ENCODE measurements around the gene NAP1L5. TPM values are rescaled to one million over a fixed set of nuclear protein-coding genes. Genes with fewer than 3 reads are reported as not detected.

The NAP1L5 gene
- total RNA-seq, 4 donors from 2014 or later: 4.0 to 13.6 (median 10.3) TPM

DNA sequence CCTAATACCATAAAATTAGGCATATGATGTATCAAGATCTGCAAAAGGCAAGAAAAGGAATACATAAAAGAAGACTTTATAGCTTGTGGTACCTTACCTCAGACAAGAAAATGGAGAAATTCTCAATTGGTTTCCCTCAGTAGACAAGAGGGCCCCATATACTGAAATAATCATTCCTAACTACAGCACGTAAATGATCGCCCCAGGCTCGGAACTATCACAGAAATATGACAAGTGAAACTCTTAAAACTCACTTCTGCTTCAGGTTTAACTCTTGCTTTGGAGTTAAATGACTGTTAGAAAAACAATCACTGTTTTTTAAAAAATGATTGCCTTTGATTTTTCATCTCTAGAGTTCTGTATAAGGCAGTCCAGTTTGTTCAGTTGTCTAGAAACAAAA is 38.6 kb upstream of the NAP1L5 start:
- peaks cover 15 to 66% (median 20%) of the 10 kb centered on the region in 3 donors for H3K4me1 ChIP-seq
- H3K27ac ChIP-seq: peak overlapping the region; percentile 34 to 77 (median 70)
- 51 to 92% methylated on average over 2 to 3 of the region's 3 CpGs for WGBS, 2 donors (ENCODE audit: low coverage in 1 of 2)

DNA sequence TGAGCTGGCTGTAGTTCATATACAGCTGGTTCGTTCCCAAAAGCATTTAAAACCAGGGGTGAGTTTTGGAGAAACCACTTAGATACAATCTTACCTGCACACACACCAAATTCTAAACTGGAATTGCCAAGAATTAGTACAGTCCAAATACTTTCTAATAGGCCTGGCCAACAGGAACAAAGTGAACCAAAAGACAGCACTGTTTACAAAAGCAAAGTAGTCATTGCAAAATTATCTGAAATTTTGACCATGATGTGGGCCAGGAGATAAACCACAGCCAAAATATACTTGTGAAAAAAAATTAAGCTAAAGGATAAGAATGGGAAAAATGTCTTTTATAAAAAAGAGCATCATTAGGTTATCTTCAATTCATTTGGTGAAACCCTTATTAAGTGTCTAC is 37.9 kb upstream of the NAP1L5 start:
- peaks cover 15 to 60% (median 20%) of the 10 kb centered on the region in 3 donors for H3K4me1 ChIP-seq
- no peaks in the 10 kb centered on the region for H3K9me3 ChIP-seq
- 13% methylated on average over 1 of the region's 1 CpG; no CpG with 5 or more reads in 1 of the 2 donors for WGBS, 2 donors (ENCODE audit: low coverage in 1 of 2)
- H3K4me3 ChIP-seq: no peak overlapping the region
- H3K36me3 ChIP-seq: peaks cover 0 to 35% of the 10 kb centered on the region in 2 donors
- peak; percentile 63 for ATAC-seq
- H3K27ac ChIP-seq: peak overlapping the region; percentile 34 to 77 (median 70)
- no peaks in the 10 kb centered on the region for H3K27me3 ChIP-seq
- no peak for TF ChIP-seq POLR2A (IDR thresholded peaks at IDR 0.05)
- no peak for TF ChIP-seq EP300 (IDR thresholded peaks at IDR 0.05)
- peak; percentile 76 for TF ChIP-seq POLR2AphosphoS5 (IDR thresholded peaks at IDR 0.05)

More for the DNA sequence above, 38.6 kb upstream of the NAP1L5 start:
- TF ChIP-seq, protein P1, sequence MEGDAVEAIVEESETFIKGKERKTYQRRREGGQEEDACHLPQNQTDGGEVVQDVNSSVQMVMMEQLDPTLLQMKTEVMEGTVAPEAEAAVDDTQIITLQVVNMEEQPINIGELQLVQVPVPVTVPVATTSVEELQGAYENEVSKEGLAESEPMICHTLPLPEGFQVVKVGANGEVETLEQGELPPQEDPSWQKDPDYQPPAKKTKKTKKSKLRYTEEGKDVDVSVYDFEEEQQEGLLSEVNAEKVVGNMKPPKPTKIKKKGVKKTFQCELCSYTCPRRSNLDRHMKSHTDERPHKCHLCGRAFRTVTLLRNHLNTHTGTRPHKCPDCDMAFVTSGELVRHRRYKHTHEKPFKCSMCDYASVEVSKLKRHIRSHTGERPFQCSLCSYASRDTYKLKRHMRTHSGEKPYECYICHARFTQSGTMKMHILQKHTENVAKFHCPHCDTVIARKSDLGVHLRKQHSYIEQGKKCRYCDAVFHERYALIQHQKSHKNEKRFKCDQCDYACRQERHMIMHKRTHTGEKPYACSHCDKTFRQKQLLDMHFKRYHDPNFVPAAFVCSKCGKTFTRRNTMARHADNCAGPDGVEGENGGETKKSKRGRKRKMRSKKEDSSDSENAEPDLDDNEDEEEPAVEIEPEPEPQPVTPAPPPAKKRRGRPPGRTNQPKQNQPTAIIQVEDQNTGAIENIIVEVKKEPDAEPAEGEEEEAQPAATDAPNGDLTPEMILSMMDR (IDR thresholded peaks at IDR 0.05): no peak
- TF ChIP-seq POLR2AphosphoS5 (IDR thresholded peaks at IDR 0.05) (no peak), EP300 (IDR thresholded peaks at IDR 0.05) (no peak), POLR2A (IDR thresholded peaks at IDR 0.05) (no peak)
- Histone ChIP-seq H3K36me3 (peaks cover 0 to 28% of the 10 kb centered on the region in 2 donors), H3K9me3 (no peaks in the 10 kb centered on the region), H3K27me3 (no peaks in the 10 kb centered on the region), H3K4me3 (no peak overlapping the region)
- no peak for ATAC-seq

DNA sequence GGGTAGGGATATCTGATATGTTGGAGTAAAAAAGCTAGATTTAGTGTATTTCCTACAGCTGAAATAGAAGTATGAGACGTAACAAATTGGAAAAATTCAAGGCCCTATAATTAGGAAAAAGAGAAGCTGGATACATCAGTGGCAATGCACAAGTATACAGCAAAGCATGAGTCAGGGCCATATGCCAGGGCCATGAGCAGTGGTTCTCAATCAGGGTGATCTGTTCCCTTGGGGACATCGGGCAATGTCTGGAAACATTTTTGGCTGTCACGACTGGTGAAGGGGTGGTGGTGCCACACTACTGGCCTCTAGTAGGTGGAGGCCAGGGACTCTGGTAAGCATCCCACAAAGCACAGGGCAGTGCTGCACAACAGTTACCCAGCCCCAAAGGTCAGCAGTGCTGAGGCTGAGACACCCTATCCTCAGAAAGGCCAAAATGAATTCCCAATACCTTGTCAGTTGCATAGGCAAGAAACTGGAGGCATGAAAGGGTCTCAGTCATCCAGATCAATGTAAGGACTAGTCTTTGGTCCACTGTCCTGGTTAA is 36.8 kb upstream of the NAP1L5 start:
- no peak for TF ChIP-seq EP300 (IDR thresholded peaks at IDR 0.05)
- no peak for TF ChIP-seq POLR2AphosphoS5 (IDR thresholded peaks at IDR 0.05)
- TF ChIP-seq, protein P1 (IDR thresholded peaks at IDR 0.05): no peak
- TF ChIP-seq POLR2A (IDR thresholded peaks at IDR 0.05): no peak
- ATAC-seq: no peak
- Histone ChIP-seq H3K4me1 (peaks cover 13 to 51% (median 15%) of the 10 kb centered on the region in 3 donors), H3K36me3 (peaks cover 0 to 46% of the 10 kb centered on the region in 2 donors), H3K27ac (peak overlapping the region in 3 of 4 donors; percentile 34 to 77 (median 74)), H3K27me3 (no peaks in the 10 kb centered on the region), H3K9me3 (no peaks in the 10 kb centered on the region), H3K4me3 (no peak overlapping the region)
- WGBS, 2 donors (ENCODE audit: low coverage in 1 of 2): 0 to 88% methylated on average over 1 to 3 of the region's 3 CpGs

DNA sequence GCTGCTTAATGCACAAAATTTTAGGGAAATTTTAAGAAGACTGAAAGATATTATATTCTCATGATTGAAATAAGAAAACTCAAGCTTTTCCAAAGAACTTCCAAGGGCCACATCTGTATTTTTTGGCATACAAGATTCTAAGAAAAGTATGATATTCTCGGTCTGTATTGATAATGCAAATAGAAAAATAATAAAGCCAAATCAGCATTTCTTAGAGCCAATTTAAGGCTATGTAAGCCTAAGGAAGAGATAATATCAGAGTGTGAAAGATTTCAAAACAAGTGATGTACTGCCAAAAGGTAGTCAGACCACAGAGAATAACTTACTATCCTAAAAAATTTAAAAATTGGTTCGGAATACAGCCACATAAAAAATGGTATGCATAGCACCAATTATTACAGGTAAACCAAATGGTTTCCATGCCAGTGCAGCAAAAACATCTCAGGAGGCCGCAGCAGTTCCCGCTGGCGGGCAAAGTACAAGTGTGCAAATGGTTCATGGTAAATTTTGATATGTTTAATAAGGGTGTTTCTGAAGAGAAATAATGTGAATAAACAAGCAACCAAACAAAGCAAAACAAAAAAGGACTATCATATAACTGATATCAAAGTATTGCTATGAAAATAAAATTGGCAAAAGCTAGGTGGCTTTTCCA is 35.2 kb upstream of the NAP1L5 start:
- H3K4me1 ChIP-seq: peaks cover 6 to 43% (median 12%) of the 10 kb centered on the region in 3 donors
- 93 to 94% methylated on average over 5 of the region's 5 CpGs for WGBS, 2 donors (ENCODE audit: low coverage in 1 of 2)
- ATAC-seq: no peak
- H3K36me3 ChIP-seq: peaks cover 0 to 51% of the 10 kb centered on the region in 2 donors
- no peak overlapping the region for H3K27ac ChIP-seq
- H3K4me3 ChIP-seq: no peak overlapping the region
- H3K9me3 ChIP-seq: no peaks in the 10 kb centered on the region
- H3K27me3 ChIP-seq: no peaks in the 10 kb centered on the region
- no peak for TF ChIP-seq POLR2A (IDR thresholded peaks at IDR 0.05)
- TF ChIP-seq POLR2AphosphoS5 (IDR thresholded peaks at IDR 0.05): no peak
- TF ChIP-seq EP300 (IDR thresholded peaks at IDR 0.05): no peak
- TF ChIP-seq, protein P1 (IDR thresholded peaks at IDR 0.05): no peak

DNA sequence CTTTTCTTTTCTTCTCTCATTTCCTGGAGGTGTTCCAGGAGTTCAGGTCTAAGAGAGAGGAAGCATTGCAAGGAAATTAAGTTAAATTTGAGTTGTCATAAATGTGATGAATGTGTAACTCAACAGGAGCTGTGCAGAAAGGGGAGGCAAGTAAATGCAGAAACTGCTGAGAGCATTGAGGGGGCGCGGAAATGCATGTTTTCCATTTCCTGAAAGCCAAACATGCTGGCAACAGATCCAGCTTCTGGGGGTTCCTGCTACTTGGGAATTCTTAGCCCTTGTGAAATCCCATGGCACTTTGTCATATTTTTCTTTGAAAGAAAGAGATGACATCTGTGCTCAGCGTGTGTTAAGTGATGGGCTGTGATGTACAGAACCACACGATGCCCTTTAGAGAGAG is 33.8 kb upstream of the NAP1L5 start:
- H3K36me3 ChIP-seq: peaks cover 0 to 64% of the 10 kb centered on the region in 2 donors
- 83 to 94% methylated on average over 3 to 4 of the region's 4 CpGs for WGBS, 2 donors (ENCODE audit: low coverage in 1 of 2)
- no peak for ATAC-seq

More for the DNA sequence above, 33.8 kb upstream of the NAP1L5 start:
- no peak overlapping the region for H3K27ac ChIP-seq
- H3K27me3 ChIP-seq: no peaks in the 10 kb centered on the region
- no peak for TF ChIP-seq POLR2AphosphoS5 (IDR thresholded peaks at IDR 0.05)
- TF ChIP-seq POLR2A (IDR thresholded peaks at IDR 0.05): no peak
- H3K4me1 ChIP-seq: peaks cover 0 to 42% (median 10%) of the 10 kb centered on the region in 3 donors
- H3K4me3 ChIP-seq: no peak overlapping the region
- H3K9me3 ChIP-seq: no peaks in the 10 kb centered on the region

All from gastroesophageal sphincter (tissue), 4 donors.